Measurements from ENCODE around the gene RAB34.

DNA sequence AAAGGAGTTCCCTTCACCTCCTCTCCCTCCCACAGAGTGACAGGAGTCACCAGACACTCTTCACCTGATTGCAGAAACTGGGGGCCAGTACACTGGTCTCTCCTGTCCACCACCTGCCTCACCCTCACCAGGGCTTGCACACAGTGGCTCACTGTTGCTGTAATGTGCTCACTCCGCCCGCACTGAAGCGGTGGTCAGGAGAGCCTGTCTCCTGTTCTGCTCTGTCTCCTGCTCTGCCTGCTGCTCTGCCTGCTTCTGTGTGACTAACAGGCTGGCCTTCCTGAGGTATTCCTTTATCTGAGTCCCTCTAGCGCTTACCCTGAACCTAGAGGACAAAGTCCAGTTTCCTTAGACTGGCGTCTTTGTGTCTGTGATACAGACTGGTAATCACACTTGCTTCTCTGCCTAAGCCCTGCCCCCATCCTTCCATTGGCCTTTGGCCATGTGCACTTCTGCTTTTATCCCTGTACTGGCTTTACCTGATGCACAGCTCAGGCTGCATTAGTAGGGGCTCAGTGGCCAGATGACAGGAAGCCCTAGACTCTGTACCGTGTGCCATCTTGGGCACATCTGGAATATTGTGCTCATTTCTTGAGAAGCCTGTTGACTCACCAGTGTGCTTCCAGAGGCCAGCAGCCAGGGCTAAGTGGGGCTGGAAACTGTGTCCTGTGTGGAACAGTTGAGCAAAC, 19.3 kb downstream of the RAB34 start:
- TF ChIP-seq OSR2 (tag by site-specific recombination; IDR thresholded peaks at IDR 0.05) = no peak
- TF ChIP-seq ZNF555 (tag by site-specific recombination; conservative IDR thresholded peaks at IDR 0.05) = no peak
- no peak for TF ChIP-seq CTCF (tag by site-specific recombination; IDR thresholded peaks at IDR 0.05)
- TF ChIP-seq ZNF830 (tag by site-specific recombination; IDR thresholded peaks at IDR 0.05; ENCODE audit: low read depth) = no peak
- TF ChIP-seq REST (tag by site-specific recombination; IDR thresholded peaks at IDR 0.05) = no peak
- TF ChIP-seq, protein P1, sequence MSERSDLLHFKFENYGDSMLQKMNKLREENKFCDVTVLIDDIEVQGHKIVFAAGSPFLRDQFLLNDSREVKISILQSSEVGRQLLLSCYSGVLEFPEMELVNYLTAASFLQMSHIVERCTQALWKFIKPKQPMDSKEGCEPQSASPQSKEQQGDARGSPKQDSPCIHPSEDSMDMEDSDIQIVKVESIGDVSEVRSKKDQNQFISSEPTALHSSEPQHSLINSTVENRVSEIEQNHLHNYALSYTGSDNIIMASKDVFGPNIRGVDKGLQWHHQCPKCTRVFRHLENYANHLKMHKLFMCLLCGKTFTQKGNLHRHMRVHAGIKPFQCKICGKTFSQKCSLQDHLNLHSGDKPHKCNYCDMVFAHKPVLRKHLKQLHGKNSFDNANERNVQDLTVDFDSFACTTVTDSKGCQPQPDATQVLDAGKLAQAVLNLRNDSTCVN (tag by site-specific recombination; optimal IDR thresholded peaks at IDR 0.05) = no peak
- no peak for TF ChIP-seq ZNF24 (tag by site-specific recombination; IDR thresholded peaks at IDR 0.05)
- TF ChIP-seq ZNF747 (tag by site-specific recombination; IDR thresholded peaks at IDR 0.05) = no peak
- TF ChIP-seq TCF7L2 (IDR thresholded peaks at IDR 0.05; ENCODE audit: borderline replicate concordance, low read depth, low read length) = no peak
- no peak for TF ChIP-seq ZNF510 (tag by site-specific recombination; IDR thresholded peaks at IDR 0.05; ENCODE audit: insufficient replicate concordance)

Data from HEK293 (cell line).